Natural killer cell (primary cell): ENCODE measurements around the gene DAP3. TPM values are rescaled to one million over a fixed set of nuclear protein-coding genes. Genes with fewer than 3 reads are reported as not detected.
"Not testable (repeated sequence)": the region's sequence is repeated elsewhere in the genome, so short reads cannot be mapped to it uniquely, and the experiment has no call there.

Source experiments
- ATAC-seq, 3 donors: fragments of 150-1000 bp in 2 of 3; fragments of 200-7000 bp in 1 of 3; cut with Tn5 transposase; 1 replicate in 1 of 3; 2 replicates in 2 of 3; pipeline ENCODE4 v1.10.0; 2021; ENCODE audit warnings: mild to moderate bottlenecking in 2 of 3, moderate library complexity in 2 of 3
- DNase-seq, 2 donors: peaks; one replicate each; pipeline versions ENCODE4 v3.0.0 to v3.0.0-alpha.2; 2013 to 2021; ENCODE audit warnings: mixed read lengths in 1 of 2
- H3K27ac ChIP-seq: one replicate; pipeline ENCODE4 v1.5.1; 2013; ENCODE audit warnings: mild to moderate bottlenecking, low read length
- H3K27me3 ChIP-seq: one replicate; pipeline ENCODE4 v1.6.1; 2013; ENCODE audit warnings: low read length; ENCODE audit not compliant: control insufficient read depth, insufficient read depth
- H3K36me3 ChIP-seq: one replicate; pipeline ENCODE4 v1.6.1; 2013; ENCODE audit warnings: low read length; ENCODE audit not compliant: control insufficient read depth, insufficient read depth
- H3K4me1 ChIP-seq: one replicate; pipeline ENCODE4 v1.6.1; 2013; ENCODE audit warnings: low read length; ENCODE audit not compliant: control insufficient read depth, insufficient read depth
- H3K4me3 ChIP-seq: one replicate; pipeline ENCODE4 v1.5.1; 2013; ENCODE audit warnings: low read length
- H3K9me3 ChIP-seq: one replicate; pipeline ENCODE4 v1.6.1; 2013; ENCODE audit warnings: low read length; ENCODE audit not compliant: control insufficient read depth, insufficient read depth
- H3K27ac Mint-ChIP-seq, 2 donors: one replicate each; pipeline ENCODE4 v1.8.0; 2022; ENCODE audit warnings: mild to moderate bottlenecking in 2 of 2, mixed read lengths in 2 of 2, moderate library complexity in 1 of 2
- H3K27me3 Mint-ChIP-seq, 2 donors: one replicate each; pipeline ENCODE4 v1.8.0; 2022; ENCODE audit warnings: low read depth in 2 of 2, mixed read lengths in 2 of 2
- H3K36me3 Mint-ChIP-seq: one replicate; pipeline ENCODE4 v1.8.0; 2022; ENCODE audit warnings: mixed read lengths
- H3K4me1 Mint-ChIP-seq, 2 donors: one replicate each; pipeline ENCODE4 v1.8.0; 2022; ENCODE audit warnings: mixed read lengths in 2 of 2
- H3K4me3 Mint-ChIP-seq: one replicate; pipeline ENCODE4 v1.8.0; 2022; ENCODE audit warnings: mild to moderate bottlenecking, moderate library complexity, mixed read lengths
- H3K9me3 Mint-ChIP-seq, 2 donors: one replicate each; pipeline ENCODE4 v1.8.0; 2022; ENCODE audit warnings: mixed read lengths in 2 of 2
- CTCF ChIP-seq: fragments of 200-600 bp; IDR thresholded peaks from one replicate; pipeline ENCODE4 v1.8.0; 2022; ENCODE audit warnings: antibody characterized with exemption
- WGBS: methylation state at CpG from one replicate; pipeline ENCODE4 v1.1.7; 2013; ENCODE audit warnings: missing lambda C conversion rate; ENCODE audit not compliant: insufficient coverage; 5-methylcytosine and 5-hydroxymethylcytosine counted together
- intact Hi-C: fragments of 100-400 bp; cut with micrococcal nuclease; formaldehyde crosslinking; loops from one replicate; pipeline ENCODE4 v1.14.2; 2022
- total RNA-seq, 4 donors: library from RNA; stranded (reverse); fragments of 120-200 nt in 1 of 4; gene quantifications; one replicate each; pipeline versions ENCODE4 v1.2.3 to v1.2.4, GENCODE V29; 2013 to 2022

Gene DAP3
- total RNA-seq, 3 donors from 2014 or later (not counting 1 experiment from before 2014, with no cell fraction given) = 83.9 to 97.5 (median 96.4) TPM

GRCh38 chr1:155695072-155695471 is 6.2 kb downstream of the DAP3 start:
- DNase-seq = no peak
- Histone ChIP-seq H3K27me3 (no peaks in the 10 kb centered on the region), H3K27ac (no peak overlapping the region), H3K9me3 (peaks cover 6% of the 10 kb centered on the region), H3K4me1 (peaks cover 11% of the 10 kb centered on the region), H3K36me3 (peaks cover 11% of the 10 kb centered on the region), H3K4me3 (no peak overlapping the region)
- Mint-ChIP-seq H3K27ac (peak overlapping the region; percentile 9 to 58), H3K4me3 (no peak overlapping the region), H3K9me3 (no peaks in the 10 kb centered on the region), H3K36me3 (peaks cover 18% of the 10 kb centered on the region), H3K4me1 (peaks cover 45 to 62% of the 10 kb centered on the region in 2 donors), H3K27me3 (no peaks in the 10 kb centered on the region)
- whole genome bisulfite sequencing = 89% methylated on average over 4 of the region's 4 CpGs
- no peak for TF ChIP-seq CTCF
- intact Hi-C loops = no loop called here
- no peak for ATAC-seq

DNA sequence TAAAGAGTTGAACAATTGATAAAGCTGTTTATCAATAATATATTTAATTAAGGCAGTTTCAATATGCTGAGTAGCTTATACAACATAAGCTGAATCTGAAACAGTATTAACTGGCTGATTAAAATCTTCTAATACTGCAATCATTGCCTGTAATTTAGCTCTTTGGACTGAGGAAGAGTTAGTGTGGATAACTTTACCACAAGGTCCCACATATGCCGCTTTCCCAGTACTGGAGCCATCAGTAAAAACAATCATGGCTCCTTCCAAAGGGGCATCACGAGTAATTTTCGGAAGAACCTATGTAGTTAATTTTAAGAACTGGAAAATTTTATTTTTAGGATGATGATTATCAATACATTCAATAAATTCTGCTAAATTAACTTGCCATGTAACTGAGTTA is 6.7 kb downstream of the DAP3 start:
- no peaks in the 10 kb centered on the region for H3K27me3 ChIP-seq
- H3K36me3 ChIP-seq = peaks cover 11% of the 10 kb centered on the region
- no peak for DNase-seq
- peaks cover 6% of the 10 kb centered on the region for H3K4me1 ChIP-seq
- Mint-ChIP-seq H3K36me3 (peaks cover 18% of the 10 kb centered on the region), H3K27me3 (no peaks in the 10 kb centered on the region), H3K27ac (peak overlapping the region in 1 of 2 donors; percentile 9), H3K4me1 (peaks cover 45 to 58% of the 10 kb centered on the region in 2 donors), H3K4me3 (no peak overlapping the region), H3K9me3 (no peaks in the 10 kb centered on the region)
- ATAC-seq = no peak
- no peak overlapping the region for H3K4me3 ChIP-seq
- intact Hi-C loops = no loop called here
- 100% methylated on average over 1 of the region's 3 CpGs for WGBS
- no peak for TF ChIP-seq CTCF
- no peak overlapping the region for H3K27ac ChIP-seq
- peaks cover 6% of the 10 kb centered on the region for H3K9me3 ChIP-seq

- peaks cover 45 to 51% of the 10 kb centered on the region in 2 donors for H3K4me1 Mint-ChIP-seq
- no peak for DNase-seq
- H3K4me1 ChIP-seq = peaks cover 4% of the 10 kb centered on the region
- peaks cover 7% of the 10 kb centered on the region for H3K36me3 ChIP-seq
- H3K9me3 ChIP-seq = peaks cover 6% of the 10 kb centered on the region
- no peak for ATAC-seq
- intact Hi-C loops = no loop called here
- H3K9me3 Mint-ChIP-seq = no peaks in the 10 kb centered on the region
- no peak overlapping the region for H3K27ac Mint-ChIP-seq
- no peak for TF ChIP-seq CTCF
- H3K27me3 ChIP-seq = no peaks in the 10 kb centered on the region
- no peak overlapping the region for H3K27ac ChIP-seq
- no peak overlapping the region for H3K4me3 ChIP-seq
- H3K36me3 Mint-ChIP-seq = peaks cover 13% of the 10 kb centered on the region
- no peak overlapping the region for H3K4me3 Mint-ChIP-seq
- no peaks in the 10 kb centered on the region for H3K27me3 Mint-ChIP-seq
These were observed 7.6 kb downstream of the DAP3 start for GRCh38 chr1:155696524-155696923.

GRCh38 chr1:155697046-155697445 is 8.2 kb downstream of the DAP3 start:
- WGBS = 98% methylated on average over 5 of the region's 10 CpGs
- H3K4me1 ChIP-seq = peaks cover 4% of the 10 kb centered on the region
- no peak overlapping the region for H3K27ac ChIP-seq
- H3K36me3 Mint-ChIP-seq = peaks cover 7% of the 10 kb centered on the region
- peaks cover 2% of the 10 kb centered on the region for H3K9me3 ChIP-seq
- intact Hi-C loops = no loop called here
- H3K27ac Mint-ChIP-seq = no peak overlapping the region
- peaks cover 7% of the 10 kb centered on the region for H3K36me3 ChIP-seq
- ATAC-seq (no peak), DNase-seq (no peak)
- TF ChIP-seq CTCF = no peak
- no peaks in the 10 kb centered on the region for H3K9me3 Mint-ChIP-seq
- H3K4me1 Mint-ChIP-seq = peaks cover 45 to 48% of the 10 kb centered on the region in 2 donors
- H3K27me3 Mint-ChIP-seq = no peaks in the 10 kb centered on the region
- H3K27me3 ChIP-seq = no peaks in the 10 kb centered on the region
- no peak overlapping the region for H3K4me3 ChIP-seq
- no peak overlapping the region for H3K4me3 Mint-ChIP-seq

- H3K4me3 ChIP-seq, H3K4me3 Mint-ChIP-seq, H3K27me3 Mint-ChIP-seq, H3K27ac Mint-ChIP-seq, H3K9me3 Mint-ChIP-seq, H3K4me1 ChIP-seq, H3K27ac ChIP-seq, H3K9me3 ChIP-seq, H3K36me3 ChIP-seq, intact Hi-C loops, H3K36me3 Mint-ChIP-seq, DNase-seq, H3K27me3 ChIP-seq, ATAC-seq: not testable (repeated sequence)
- WGBS = 94% methylated on average over 11 of the region's 11 CpGs
- H3K4me1 Mint-ChIP-seq = peaks cover 45 to 46% of the 10 kb centered on the region in 2 donors
These were observed 8.7 kb downstream of the DAP3 start for GRCh38 chr1:155697616-155698015.
